ENCODE measurements around the gene GAL3ST2. TPM values are rescaled to one million over a fixed set of nuclear protein-coding genes. Genes with fewer than 3 reads are reported as not detected.

The GAL3ST2 gene
- total RNA-seq, 2 donors from 2014 or later: 34.2 to 70.2 TPM

DNA sequence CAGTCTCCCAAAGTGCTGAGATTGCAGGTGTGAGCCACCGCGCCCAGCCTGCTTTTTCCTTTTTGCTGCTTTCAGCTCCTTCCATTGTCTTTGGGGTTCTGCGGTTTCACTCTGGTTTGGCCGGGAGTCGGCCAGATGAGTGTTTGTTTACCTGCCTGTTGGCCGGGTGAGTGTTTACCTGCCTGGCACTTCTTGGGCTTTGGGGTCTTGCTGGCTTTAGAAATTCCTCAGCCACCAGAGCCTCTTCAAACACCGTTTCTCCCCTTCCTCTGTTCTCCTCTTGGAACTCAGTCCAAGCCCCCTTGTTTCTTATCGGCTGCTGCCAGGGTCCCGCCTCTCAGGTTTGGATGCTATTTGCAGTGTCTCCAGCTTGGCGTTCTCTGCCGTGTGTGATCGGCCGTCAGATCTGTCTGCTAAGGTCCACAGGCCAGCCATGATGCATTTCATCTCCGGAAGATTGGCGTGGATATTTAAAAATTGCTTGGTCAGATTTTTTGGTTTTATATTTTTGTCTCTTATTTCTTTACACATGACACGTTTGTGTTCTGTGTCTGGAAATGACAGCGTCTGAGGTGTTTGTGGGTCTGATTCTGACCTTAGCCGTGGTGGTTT is 14.2 kb upstream of the GAL3ST2 start:
- DNase-seq: no peak
- no peaks in the 10 kb centered on the region for H3K36me3 ChIP-seq
- no peaks in the 10 kb centered on the region for H3K9me3 ChIP-seq
- H3K4me1 ChIP-seq: no peaks in the 10 kb centered on the region
- H3K27me3 ChIP-seq: no peaks in the 10 kb centered on the region
- intact Hi-C loops (cut with DNase I): no loop called here
- no peak overlapping the region for H3K9ac ChIP-seq (ENCODE audit: low read depth in 2 of 2, low read length in 2 of 2)
- no peak overlapping the region for H3K4me3 ChIP-seq
- TF ChIP-seq, protein P1, sequence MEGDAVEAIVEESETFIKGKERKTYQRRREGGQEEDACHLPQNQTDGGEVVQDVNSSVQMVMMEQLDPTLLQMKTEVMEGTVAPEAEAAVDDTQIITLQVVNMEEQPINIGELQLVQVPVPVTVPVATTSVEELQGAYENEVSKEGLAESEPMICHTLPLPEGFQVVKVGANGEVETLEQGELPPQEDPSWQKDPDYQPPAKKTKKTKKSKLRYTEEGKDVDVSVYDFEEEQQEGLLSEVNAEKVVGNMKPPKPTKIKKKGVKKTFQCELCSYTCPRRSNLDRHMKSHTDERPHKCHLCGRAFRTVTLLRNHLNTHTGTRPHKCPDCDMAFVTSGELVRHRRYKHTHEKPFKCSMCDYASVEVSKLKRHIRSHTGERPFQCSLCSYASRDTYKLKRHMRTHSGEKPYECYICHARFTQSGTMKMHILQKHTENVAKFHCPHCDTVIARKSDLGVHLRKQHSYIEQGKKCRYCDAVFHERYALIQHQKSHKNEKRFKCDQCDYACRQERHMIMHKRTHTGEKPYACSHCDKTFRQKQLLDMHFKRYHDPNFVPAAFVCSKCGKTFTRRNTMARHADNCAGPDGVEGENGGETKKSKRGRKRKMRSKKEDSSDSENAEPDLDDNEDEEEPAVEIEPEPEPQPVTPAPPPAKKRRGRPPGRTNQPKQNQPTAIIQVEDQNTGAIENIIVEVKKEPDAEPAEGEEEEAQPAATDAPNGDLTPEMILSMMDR (IDR thresholded peaks at IDR 0.05): no peak
- H3K27ac ChIP-seq: no peak overlapping the region

DNA sequence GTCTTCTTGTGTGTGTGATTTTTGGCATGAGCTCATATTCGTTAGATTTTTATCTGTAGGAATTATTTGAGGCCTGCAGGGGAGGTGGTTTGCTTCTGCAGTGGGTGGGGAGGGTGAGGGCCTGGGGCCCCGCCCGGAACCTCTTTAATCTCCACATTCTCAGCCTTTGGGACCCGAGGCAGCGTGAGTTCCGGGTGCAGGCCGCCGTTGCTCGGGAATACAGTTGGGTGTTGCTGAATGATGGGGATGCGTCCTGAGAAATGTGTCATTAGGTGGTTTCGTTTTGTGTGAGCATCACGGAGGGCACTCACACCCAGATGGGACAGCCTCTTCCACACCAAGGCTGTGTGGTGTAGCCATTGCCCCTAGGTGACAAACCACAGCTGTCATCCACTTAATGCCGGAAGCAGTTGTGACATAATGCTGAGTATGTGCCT is 13.7 kb upstream of the GAL3ST2 start:
- TF ChIP-seq, protein P1 (IDR thresholded peaks at IDR 0.05): no peak
- no peak for DNase-seq
- intact Hi-C loops (cut with DNase I): no loop called here
- Histone ChIP-seq H3K4me3 (no peak overlapping the region), H3K27ac (no peak overlapping the region), H3K9me3 (no peaks in the 10 kb centered on the region), H3K9ac (ENCODE audit: low read depth in 2 of 2, low read length in 2 of 2) (no peak overlapping the region), H3K27me3 (no peaks in the 10 kb centered on the region), H3K4me1 (no peaks in the 10 kb centered on the region), H3K36me3 (no peaks in the 10 kb centered on the region)

DNA sequence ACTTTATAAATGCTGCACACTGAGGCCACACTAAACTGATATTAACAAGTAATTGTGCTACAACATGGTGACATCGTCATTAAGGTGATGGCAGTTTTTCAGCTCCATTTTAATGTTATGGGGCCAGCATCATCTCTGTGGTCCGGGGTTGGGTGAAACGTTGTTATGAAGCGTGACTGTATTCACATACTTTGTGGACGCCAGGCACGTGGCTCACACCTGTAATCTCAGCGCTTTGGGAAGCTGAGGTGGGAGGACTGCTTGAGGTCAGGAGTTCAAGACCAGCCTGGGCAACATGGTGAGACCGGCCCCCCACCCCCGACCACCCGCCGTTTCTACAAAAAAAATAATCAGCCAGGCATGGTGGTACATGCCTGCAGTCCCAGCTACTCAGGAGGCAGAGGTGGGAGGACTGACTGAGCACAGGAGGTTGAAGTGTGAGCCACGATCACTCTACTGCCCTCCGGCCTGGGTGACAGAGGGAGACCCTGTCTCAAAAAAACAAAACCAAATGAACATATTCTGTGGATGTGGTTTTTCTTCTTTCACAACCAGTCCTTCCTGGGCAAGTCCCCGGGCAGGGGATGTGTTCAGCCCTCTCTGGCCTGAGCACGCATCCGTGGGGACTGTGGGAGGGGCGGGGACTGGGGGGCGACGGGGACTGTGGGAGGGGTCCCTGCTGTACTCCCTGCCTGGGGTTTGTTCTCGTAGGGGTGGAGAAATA is 12.9 kb upstream of the GAL3ST2 start:
- intact Hi-C loops (cut with DNase I): no loop called here
- TF ChIP-seq, protein P1 (IDR thresholded peaks at IDR 0.05): no peak
- DNase-seq: no peak
- Histone ChIP-seq H3K9ac (ENCODE audit: low read depth in 2 of 2, low read length in 2 of 2) (no peak overlapping the region), H3K9me3 (no peaks in the 10 kb centered on the region), H3K27ac (no peak overlapping the region), H3K27me3 (no peaks in the 10 kb centered on the region), H3K4me1 (no peaks in the 10 kb centered on the region), H3K4me3 (no peak overlapping the region), H3K36me3 (no peaks in the 10 kb centered on the region)

DNA sequence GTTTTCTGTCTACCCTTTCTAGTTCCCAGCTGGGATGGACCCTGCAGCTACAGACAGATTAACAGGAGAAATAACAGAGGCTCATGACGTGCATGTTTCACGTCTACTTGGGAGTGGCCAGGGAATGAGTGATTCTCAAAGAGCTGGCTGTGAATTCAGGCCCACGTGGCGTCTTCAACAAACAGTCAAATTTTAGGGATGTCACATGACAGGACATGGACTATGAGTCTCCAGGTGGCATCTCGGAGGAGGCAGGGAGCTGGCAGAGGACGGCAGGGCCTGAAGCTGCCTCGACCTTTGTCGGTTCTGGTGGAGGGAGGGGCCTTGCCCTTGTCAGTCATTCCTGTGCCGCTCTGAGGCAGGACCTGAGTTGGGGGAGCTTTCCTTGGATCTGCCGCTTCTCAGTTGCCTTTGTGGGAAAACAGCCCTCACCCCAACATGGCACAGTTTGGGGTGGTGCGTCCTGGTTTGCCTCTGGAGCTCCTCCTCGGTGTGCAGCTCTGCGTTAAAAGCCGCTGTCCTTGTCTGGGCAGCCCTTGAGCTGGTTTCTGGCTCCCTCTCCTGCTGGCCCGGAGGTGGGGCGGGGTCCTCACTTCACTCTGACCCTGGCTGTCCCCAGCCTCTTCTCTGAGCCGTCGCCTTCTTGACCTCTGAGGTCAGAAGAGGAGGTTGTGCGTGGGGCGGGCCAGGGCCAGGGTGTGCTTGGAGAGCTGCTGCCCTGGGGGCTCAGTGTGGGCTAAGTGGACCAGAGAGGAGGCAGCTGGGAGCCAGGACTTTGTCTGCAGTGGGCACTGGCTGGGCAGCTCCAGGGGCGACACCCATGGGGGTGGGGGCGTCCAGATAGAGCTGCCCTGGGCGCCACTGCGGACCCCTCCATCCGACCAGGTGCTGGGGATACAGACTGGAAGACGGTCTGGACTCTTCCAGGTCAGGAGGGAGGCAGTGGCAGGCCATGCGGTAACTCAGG is 12.1 kb upstream of the GAL3ST2 start:
- no peak for DNase-seq
- Histone ChIP-seq H3K4me3 (no peak overlapping the region), H3K9ac (ENCODE audit: low read depth in 2 of 2, low read length in 2 of 2) (no peak overlapping the region), H3K27me3 (no peaks in the 10 kb centered on the region), H3K9me3 (no peaks in the 10 kb centered on the region), H3K27ac (no peak overlapping the region), H3K4me1 (no peaks in the 10 kb centered on the region), H3K36me3 (no peaks in the 10 kb centered on the region)
- TF ChIP-seq, protein P1 (IDR thresholded peaks at IDR 0.05): no peak
- intact Hi-C loops (cut with DNase I): no loop called here

DNA sequence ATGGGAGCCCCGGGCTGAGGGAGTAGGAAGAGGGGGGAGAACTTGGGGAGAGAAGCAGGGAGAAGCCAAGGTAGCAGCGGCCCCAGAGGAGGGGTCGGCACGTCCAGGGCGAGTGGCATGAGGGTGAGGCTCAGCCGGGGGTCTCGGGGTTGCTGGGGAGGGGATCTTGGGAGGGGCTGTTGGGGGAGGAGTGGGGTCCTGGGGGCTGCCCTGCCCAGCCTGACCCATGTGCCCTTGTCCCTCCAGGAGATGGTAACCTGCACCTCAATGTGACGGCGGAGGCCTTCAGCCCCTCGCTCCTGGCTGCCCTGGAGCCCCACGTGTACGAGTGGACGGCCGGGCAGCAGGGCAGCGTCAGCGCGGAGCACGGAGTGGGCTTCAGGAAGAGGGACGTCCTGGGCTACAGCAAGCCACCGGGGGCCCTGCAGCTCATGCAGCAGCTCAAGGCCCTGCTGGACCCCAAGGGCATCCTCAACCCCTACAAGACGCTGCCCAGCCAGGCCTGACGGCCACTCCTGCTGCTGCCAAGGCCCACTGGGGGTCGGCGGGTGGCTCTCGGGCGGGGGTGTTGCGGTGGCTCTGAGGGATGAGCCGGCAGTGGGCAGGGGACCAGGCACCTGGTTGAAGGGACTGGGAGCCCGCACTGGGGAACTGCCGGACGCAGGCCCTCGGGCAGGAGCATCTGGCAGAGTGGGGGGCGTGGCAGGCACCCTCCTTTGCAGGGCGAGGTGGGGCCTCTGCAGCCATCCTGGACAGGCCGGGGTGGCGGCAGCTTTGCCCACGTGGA is 9.0 kb upstream of the GAL3ST2 start:
- H3K9ac ChIP-seq (ENCODE audit: low read depth in 2 of 2, low read length in 2 of 2): no peak overlapping the region
- intact Hi-C loops (cut with DNase I): no loop called here
- no peaks in the 10 kb centered on the region for H3K4me1 ChIP-seq
- no peaks in the 10 kb centered on the region for H3K9me3 ChIP-seq
- H3K27ac ChIP-seq: no peak overlapping the region
- H3K36me3 ChIP-seq: no peaks in the 10 kb centered on the region
- TF ChIP-seq, protein P1 (IDR thresholded peaks at IDR 0.05): no peak
- no peak for DNase-seq
- no peaks in the 10 kb centered on the region for H3K27me3 ChIP-seq
- H3K4me3 ChIP-seq: no peak overlapping the region
